Renal cortex interstitium (tissue), 11 donors: ENCODE measurements around the gene CD52. TPM values are rescaled to one million over a fixed set of nuclear protein-coding genes. Genes with fewer than 3 reads are reported as not detected.
"Not testable (repeated sequence)": the region's sequence is repeated elsewhere in the genome, so short reads cannot be mapped to it uniquely, and the experiment has no call there.

Experiments used
- DNase-seq, 11 donors: peaks; one replicate each; pipeline ENCODE4 v3.0.0-alpha.2; 2013; ENCODE audit warnings: low read depth in 9 of 11, low spot score in 4 of 11; ENCODE audit errors: extremely low read depth in 1 of 11
- polyA plus RNA-seq, 3 donors: library from polyadenylated mRNA; unstranded; fragments of 120-200 nt; gene quantifications; one replicate each; pipeline ENCODE4 v1.2.1, GENCODE V29; 2013; ENCODE audit not compliant: insufficient read length in 3 of 3

CD52 gene
- polyA plus RNA-seq, 3 donors, result 3.7 to 6.7 (median 5.0) TPM

DNA sequence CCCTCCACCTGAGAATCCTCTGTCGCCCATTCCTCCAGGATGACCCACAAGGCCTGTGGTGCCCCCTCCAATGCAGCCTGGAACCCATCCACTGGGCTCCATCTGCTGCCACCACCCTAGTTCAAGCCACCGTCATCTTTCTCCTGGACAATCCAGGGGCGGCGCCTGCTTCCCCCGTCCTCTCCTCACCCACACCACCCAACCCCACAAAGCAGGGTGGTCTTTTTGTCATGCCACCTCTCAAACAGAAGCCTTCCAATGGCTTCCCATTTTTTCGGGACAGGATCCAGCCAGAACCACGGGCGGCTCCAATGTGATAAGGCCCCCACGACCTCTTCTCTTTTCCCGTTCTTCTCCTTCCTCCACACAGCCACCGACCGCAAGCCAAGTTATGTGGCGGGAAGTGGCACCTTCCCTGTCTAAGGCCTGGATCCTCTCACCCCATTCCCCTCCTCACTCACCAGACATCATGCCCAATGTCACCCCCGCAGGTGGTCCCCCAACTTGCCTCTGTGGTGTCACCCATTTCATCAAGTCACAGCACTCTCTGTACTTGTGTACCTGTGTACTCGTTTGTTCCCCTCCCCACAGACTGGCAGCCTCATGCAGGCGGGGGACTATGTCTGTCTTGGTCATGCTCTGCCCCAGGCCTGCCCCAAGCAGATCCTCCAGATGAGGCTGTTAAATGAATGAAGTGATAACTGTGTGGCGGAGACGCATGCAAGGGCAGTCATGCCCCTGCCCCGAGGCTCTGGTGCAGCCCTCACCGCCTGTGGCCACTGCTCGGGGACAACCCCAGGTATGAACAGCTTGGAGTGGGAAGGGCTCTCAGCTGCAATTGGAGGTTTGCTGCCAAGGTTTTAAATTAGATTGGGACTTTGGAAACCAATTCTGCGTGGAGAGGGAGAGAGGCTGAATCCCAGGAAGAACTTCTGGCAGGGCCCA lies 22.3 kb upstream of the CD52 start:
- DNase-seq, result no peak

GRCh38 chr1:26296340-26297056 lies 21.3 kb upstream of the CD52 start:
- no peak for DNase-seq

GRCh38 chr1:26297057-26297790 lies 20.5 kb upstream of the CD52 start:
- DNase-seq, result no peak

DNA sequence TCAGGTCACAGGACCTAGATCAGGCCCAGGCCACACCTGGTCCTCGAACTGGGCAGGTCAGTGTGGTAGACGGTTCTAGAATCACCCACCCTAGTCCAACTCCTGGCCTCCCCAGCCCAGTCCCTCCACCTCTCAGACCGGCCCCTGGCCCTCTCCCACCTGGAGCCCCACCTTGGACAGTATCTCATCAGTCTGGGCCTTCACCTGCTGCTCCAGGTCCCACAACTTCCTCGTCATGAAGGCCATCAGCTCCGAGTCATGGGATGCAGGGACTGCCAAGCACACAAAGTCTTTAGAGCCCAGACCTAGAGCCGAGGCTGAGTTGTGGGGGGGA lies 20.0 kb upstream of the CD52 start:
- no peak for DNase-seq

DNA sequence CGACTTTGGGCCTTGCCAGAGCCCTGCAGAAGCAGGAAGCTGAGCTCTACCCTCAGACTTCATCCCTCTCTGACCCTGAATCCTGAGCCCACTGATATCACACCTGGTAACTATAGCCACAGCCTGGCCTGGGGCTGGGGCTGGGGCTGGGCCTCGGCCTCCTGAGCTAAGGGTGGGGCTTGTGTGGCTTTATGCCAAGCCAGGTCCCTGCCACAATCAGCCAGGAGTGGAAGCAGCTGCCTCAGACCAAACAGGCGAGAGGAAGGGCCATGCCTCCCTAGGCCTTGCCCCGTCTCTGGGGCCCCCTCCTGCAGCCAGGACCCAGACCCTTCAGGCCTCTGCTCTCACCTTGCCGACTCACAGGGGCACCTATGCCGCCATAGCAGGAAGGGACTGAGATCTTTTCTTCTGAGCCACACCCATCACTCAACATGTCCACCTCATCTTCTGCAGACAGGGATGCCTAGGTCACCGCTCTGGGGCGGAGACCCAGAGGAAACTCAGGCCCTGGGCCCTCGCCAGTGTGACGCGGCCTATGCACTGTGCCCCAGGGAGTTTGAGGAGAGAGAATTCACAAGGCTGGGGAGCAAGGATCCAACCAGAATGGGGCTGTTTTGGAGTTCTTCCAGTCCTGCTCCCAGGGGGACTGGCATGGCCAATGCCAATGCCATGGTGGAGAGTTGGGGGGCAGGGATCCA lies 17.0 kb upstream of the CD52 start:
- DNase-seq, result no peak

- no peak for DNase-seq
These were observed 14.9 kb upstream of the CD52 start for GRCh38 chr1:26302733-26303405.

DNA sequence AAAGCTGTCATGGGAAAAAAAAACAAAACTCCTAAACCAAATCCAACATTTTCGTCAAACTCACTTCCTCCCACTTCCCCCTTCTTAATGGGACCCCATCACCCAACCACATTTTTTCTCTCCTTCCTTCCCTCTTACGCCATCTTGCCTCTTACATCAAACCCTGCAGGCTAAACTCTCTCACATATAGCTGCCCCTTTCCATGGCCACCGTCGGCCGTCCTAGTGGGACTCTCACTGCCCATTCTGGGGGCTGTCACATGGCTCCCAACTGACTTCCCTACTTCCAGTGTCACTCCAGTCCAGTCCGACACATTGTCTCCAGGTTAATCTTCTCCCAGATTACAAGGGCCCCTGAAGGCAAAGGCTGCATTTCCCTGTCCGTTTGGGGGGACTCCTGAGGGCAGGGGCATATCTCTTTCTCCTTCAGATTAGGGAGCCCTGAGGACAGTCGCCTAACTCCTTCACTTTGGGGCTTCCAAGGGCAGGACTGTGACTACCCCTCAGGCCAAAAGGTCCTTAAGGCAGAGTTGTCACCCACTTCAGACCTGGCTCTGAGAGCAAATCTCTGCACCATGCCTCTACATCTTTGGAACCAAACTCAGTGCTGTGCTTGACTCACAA lies 12.0 kb upstream of the CD52 start:
- no peak for DNase-seq

- DNase-seq, result peak; percentile 71 to 93 (median 87)
These were observed 11.2 kb upstream of the CD52 start, which contains the start of gene UBXN11 for GRCh38 chr1:26306290-26307229. UBXN11 (minus strand) TSS chr1:26306636; CDS start chr1:26302883, 3,753 bp downstream.

- DNase-seq, result no peak
These were observed 10.4 kb upstream of the CD52 start for GRCh38 chr1:26307363-26307781.

- not testable (repeated sequence) for DNase-seq
These were observed 9.5 kb upstream of the CD52 start for GRCh38 chr1:26307966-26308899.

GRCh38 chr1:26314501-26314900 lies 3.3 kb upstream of the CD52 start:
- no peak for DNase-seq

DNA sequence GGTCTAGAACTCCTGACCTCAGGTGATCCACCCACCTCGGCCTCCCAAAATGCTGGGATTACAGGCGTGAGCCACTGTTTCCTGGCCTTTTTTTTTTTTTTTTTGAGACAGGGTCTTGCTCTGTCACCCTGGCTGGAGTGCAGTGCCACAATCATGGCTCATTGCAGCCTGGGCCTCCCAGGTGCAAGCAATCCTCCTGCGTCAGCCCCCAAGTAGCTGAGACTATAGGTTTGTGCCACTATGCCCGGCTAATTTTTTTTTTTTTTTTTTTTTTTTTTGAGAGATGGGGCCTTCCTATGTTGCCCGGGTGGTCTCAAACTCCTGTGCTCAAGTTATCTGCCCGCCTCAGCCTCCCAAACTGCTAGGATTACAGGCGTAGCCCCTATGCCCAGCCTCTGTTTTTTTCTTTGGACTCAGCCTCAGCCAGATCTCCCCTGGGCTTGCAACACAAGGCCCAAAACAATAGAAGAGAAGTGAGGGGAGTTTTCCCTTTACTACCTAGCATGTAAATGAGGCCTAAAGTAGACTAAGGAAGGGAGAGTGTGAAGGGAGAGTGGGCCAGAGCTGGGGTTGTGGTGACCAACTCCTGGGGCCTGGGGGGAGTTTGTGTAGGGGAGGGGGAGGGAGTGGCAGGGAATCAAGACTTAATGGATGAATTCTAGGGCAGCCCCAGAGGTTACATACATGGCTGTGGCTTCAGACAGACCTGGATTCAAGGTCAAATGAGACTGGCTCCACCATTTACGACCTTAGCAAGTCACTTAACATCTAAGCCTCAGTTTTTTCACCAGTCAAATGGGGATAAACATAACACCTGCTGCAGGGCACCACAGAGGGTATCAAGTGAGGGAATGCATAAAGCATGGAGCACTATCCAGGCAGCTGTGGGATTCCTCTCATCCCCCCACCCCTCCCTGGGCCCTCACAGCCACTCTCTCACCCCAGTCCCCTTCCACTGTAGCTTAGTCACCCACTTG lies 1.6 kb upstream of the CD52 start:
- DNase-seq, result no peak

- DNase-seq, result no peak
These were observed 612 bp upstream of the CD52 start for GRCh38 chr1:26317146-26317545.

- DNase-seq, result no peak
These were observed 743 bp downstream of the CD52 start for GRCh38 chr1:26318338-26319064.
